ENCODE measurements around the gene NDNF. TPM values are rescaled to one million over a fixed set of nuclear protein-coding genes. Genes with fewer than 3 reads are reported as not detected.

NDNF gene, protein sequence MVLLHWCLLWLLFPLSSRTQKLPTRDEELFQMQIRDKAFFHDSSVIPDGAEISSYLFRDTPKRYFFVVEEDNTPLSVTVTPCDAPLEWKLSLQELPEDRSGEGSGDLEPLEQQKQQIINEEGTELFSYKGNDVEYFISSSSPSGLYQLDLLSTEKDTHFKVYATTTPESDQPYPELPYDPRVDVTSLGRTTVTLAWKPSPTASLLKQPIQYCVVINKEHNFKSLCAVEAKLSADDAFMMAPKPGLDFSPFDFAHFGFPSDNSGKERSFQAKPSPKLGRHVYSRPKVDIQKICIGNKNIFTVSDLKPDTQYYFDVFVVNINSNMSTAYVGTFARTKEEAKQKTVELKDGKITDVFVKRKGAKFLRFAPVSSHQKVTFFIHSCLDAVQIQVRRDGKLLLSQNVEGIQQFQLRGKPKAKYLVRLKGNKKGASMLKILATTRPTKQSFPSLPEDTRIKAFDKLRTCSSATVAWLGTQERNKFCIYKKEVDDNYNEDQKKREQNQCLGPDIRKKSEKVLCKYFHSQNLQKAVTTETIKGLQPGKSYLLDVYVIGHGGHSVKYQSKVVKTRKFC
- 0.70 TPM in 1 of 2 replicates, not detected in the other for total RNA-seq

GRCh38 chr4:121072224-121073003, at the start of gene NDNF:
TSS of gene NDNF (minus strand) at chr4:121072535. CDS start at chr4:121045837, 26,698 bp downstream.
- no peak for DNase-seq (ENCODE audit: extremely low read depth, low read depth, low spot score)

- no peak for DNase-seq (ENCODE audit: extremely low read depth, low read depth, low spot score)
Observed at GRCh38 chr4:121119715-121120114, 47.4 kb upstream of the NDNF start.

DNA sequence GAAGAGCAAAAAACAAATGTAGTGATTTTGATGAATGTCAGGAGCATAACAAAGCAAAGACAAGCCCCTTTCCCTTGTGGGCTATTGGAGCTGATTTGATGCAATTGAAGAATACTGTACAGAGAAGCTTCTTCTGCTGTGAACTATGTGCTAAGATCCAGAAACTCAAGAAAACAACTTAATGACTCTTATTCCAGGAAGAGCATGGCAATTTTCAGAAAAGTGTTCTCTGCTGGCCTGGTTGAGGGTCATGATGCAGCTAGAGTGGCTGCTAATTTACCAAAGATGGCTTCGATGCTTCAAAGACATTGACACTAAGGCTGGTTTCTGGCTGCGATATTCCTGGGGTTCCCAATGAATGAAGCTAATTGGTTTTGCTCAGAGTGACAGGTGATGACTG, 46.0 kb upstream of the NDNF start:
- no peak for DNase-seq (ENCODE audit: extremely low read depth, low read depth, low spot score)

DNA sequence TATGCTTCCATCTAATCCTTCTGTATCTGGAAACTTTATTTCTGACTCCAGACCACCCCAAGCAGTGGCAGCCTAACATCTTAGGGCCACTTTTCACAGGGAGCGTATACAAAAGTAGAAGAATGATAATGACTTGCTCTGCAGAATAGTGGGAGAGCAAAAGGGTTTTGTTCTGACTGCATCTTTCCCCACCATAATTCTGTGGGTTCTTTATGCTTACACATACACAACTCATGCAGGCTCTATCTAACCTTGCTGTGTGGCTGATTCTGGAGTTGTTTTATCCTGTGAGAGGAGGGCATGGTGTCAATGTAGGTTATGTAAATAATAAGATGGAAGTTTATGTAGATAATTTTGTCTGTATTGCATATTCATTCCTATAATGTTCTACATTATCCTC, 42.4 kb upstream of the NDNF start:
- no peak for DNase-seq (ENCODE audit: extremely low read depth, low read depth, low spot score)

- no peak for DNase-seq (ENCODE audit: extremely low read depth, low read depth, low spot score)
Observed at GRCh38 chr4:121112530-121112929, 40.2 kb upstream of the NDNF start.

DNA sequence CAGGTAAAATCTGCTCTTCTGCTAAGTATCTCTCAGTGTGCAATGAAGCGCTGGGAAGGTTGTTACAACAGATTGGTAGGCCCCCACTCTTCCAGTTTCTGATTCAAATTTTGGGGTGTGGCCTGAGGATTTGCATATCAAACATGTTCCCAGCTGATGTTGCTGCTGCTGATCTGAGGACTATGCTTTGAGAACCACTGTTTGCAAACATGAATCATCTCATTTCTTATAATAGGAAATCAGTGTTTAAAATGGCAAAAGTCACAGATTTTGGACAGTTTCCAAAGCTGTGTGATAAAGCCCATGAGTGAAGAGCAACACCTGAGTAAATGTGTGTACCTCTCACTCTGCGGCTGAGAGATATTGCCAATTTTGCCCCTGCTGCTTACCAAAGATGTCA, 36.2 kb upstream of the NDNF start:
- DNase-seq (ENCODE audit: extremely low read depth, low read depth, low spot score), result no peak

GRCh38 chr4:121107507-121107906, 35.2 kb upstream of the NDNF start:
- no peak for DNase-seq (ENCODE audit: extremely low read depth, low read depth, low spot score)

- DNase-seq (ENCODE audit: extremely low read depth, low read depth, low spot score), result no peak
Observed at GRCh38 chr4:121100093-121100775, 27.9 kb upstream of the NDNF start.

- DNase-seq (ENCODE audit: extremely low read depth, low read depth, low spot score), result no peak
Observed at GRCh38 chr4:121098266-121098665, 25.9 kb upstream of the NDNF start.

DNA sequence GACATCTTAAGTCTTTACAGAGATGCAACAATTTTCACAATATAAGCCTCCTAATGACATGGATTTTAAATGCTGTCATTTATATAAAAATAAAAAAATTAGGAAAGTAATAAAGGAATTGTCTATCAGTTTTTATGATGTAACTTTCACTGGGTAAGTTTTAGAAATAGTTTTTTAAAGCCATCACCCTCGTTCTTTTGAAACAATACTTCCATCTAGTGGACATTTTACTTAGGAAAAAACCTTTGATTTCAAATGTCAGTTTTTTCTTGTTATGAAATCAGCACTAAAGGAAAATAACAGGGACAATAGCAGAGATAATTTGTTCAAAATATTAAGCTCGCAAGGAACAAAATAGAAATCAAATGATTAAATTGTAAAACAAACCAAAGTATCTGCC, 24.3 kb upstream of the NDNF start:
- peak; percentile 7 for DNase-seq (ENCODE audit: extremely low read depth, low read depth, low spot score)

DNA sequence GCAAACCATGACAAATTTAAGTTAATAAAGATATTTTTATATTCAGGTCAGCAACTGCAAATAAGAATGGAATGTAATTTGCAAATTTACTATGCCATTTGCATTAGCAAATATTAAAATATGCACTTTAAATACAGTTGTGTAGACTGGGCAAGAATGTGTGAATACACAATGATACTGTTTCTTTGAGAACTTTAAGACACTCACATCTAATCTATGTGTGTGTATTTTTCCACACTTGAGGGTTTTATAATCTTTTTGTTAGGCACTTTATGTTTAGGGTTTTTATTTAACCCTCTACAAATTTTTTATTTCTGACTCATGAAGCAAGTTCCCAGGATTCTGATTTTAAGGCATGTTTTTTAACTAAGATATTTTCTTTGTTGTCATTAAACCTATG, 23.9 kb upstream of the NDNF start:
- DNase-seq (ENCODE audit: extremely low read depth, low read depth, low spot score), result no peak

GRCh38 chr4:121094297-121094966, 22.1 kb upstream of the NDNF start:
- DNase-seq (ENCODE audit: extremely low read depth, low read depth, low spot score), result no peak

GRCh38 chr4:121093261-121093660, 20.9 kb upstream of the NDNF start:
- DNase-seq (ENCODE audit: extremely low read depth, low read depth, low spot score), result no peak

DNA sequence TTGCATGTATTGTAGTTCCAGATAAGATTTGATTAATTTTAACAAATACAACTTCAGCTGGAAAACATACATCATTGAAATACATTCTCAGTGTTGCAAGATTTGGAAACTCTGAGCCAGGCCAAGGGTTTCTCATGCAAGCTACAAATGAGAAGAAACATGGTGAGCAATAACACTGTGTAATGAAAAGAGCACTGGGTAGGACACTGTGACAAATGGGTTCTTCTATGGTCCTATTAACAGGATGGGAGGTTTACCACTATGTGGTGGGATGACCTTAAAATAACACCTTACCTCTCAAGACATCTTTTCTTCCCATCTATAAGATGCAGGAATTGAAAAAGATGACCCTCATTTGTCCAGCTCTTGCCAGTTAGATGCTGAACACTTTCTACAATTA, 19.6 kb upstream of the NDNF start:
- no peak for DNase-seq (ENCODE audit: extremely low read depth, low read depth, low spot score)

GRCh38 chr4:121088867-121089266, 16.5 kb upstream of the NDNF start:
- no peak for DNase-seq (ENCODE audit: extremely low read depth, low read depth, low spot score)

GRCh38 chr4:121079376-121079775, 7.0 kb upstream of the NDNF start:
- no peak for DNase-seq (ENCODE audit: extremely low read depth, low read depth, low spot score)

- no peak for DNase-seq (ENCODE audit: extremely low read depth, low read depth, low spot score)
Observed at GRCh38 chr4:121077496-121077895, 5.2 kb upstream of the NDNF start.

GRCh38 chr4:121076416-121076815, 4.1 kb upstream of the NDNF start:
- DNase-seq (ENCODE audit: extremely low read depth, low read depth, low spot score), result no peak

DNA sequence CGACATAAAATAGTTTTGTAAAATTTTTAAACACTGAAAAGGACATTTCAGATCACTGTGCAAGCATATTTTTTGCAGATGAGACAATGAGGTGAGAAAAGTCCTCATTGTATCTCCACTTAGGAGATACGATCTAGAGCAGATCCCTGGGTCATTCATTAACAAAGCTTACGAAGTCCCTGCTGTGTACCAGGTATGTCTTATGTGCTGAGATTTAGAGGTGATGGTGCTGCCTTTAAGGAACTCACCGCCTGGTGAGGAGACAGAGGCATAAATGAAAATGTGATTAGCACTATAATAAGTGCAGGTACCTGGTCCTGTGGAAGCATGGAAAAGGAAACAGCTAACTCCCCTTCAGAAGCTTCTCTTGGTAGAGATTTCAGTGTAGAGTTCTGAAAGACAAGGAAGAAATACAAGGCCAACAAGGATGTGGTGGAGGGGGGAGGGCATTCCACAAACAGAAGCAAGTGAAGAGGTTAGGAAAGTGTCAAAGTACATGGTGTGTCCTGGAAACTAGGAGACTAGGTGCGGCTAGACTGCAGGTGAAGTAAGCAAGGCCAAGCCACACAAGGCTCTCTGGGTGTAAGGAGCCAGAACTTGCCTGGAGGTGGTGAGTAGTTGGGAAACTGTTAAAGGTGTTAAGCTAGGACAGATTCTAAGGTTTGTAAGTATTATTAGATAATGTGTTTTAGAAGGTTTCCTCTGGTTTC, 1.5 kb upstream of the NDNF start:
- no peak for DNase-seq (ENCODE audit: extremely low read depth, low read depth, low spot score)

- no peak for DNase-seq (ENCODE audit: extremely low read depth, low read depth, low spot score)
Observed at GRCh38 chr4:121073004-121073435, 685 bp upstream of the NDNF start.

All from glomerular endothelial cell (primary cell).